ENCODE data around the gene LRRFIP1. TPM values are rescaled to one million over a fixed set of nuclear protein-coding genes. Genes with fewer than 3 reads are reported as not detected.

Gene LRRFIP1
- total RNA-seq, 1 donor from 2014 or later, result 40.7 TPM

GRCh38 chr2:237671466-237672138, 44.2 kb downstream of the LRRFIP1 start:
- Histone ChIP-seq H3K27me3 (no peaks in the 10 kb centered on the region), H3K4me1 (peaks cover 19% of the 10 kb centered on the region), H2AFZ (replicated peaks) (no peak overlapping the region), H3F3A (ENCODE audit: low read depth) (peaks cover 6% of the 10 kb centered on the region), H3K27ac (no peak overlapping the region), H3K4me2 (no peak overlapping the region), H3K9me3 (ENCODE audit: low read depth) (no peaks in the 10 kb centered on the region), H3K4me3 (no peak overlapping the region), H3K9ac (no peak overlapping the region), H4K20me1 (ENCODE audit: low read depth) (peaks cover 7% of the 10 kb centered on the region), H3K79me2 (ENCODE audit: low read depth) (no peaks in the 10 kb centered on the region), H3K36me3 (no peaks in the 10 kb centered on the region)
- Mint-ChIP-seq H3K4me3 (no peak overlapping the region), H3K9me3 (no peaks in the 10 kb centered on the region), H3K4me1 (peaks cover 78% of the 10 kb centered on the region), H3K27ac (peak overlapping the region; percentile 92), H3K27me3 (ENCODE audit: insufficient read depth, low read depth) (peaks cover 8% of the 10 kb centered on the region), H3K36me3 (peaks cover 3% of the 10 kb centered on the region)
- no peak for DNase-seq (ENCODE audit: low spot score)
- no peak for TF ChIP-seq EZH2 (IDR thresholded peaks at IDR 0.05)
- no peak for TF ChIP-seq CTCF (IDR thresholded peaks at IDR 0.05)
- no peak for TF ChIP-seq EZH2phosphoT487 (IDR thresholded peaks at IDR 0.05)

- Mint-ChIP-seq H3K4me1 (peaks cover 73% of the 10 kb centered on the region), H3K36me3 (peaks cover 3% of the 10 kb centered on the region), H3K9me3 (no peaks in the 10 kb centered on the region), H3K27ac (peak overlapping the region; percentile 48), H3K4me3 (no peak overlapping the region), H3K27me3 (ENCODE audit: insufficient read depth, low read depth) (peaks cover 7% of the 10 kb centered on the region)
- Histone ChIP-seq H2AFZ (replicated peaks) (no peak overlapping the region), H4K20me1 (ENCODE audit: low read depth) (peaks cover 7% of the 10 kb centered on the region), H3K27me3 (no peaks in the 10 kb centered on the region), H3K9ac (no peak overlapping the region), H3K27ac (no peak overlapping the region), H3F3A (ENCODE audit: low read depth) (peaks cover 6% of the 10 kb centered on the region), H3K4me1 (peaks cover 19% of the 10 kb centered on the region), H3K9me3 (ENCODE audit: low read depth) (no peaks in the 10 kb centered on the region), H3K4me2 (no peak overlapping the region), H3K4me3 (no peak overlapping the region), H3K79me2 (ENCODE audit: low read depth) (no peaks in the 10 kb centered on the region), H3K36me3 (no peaks in the 10 kb centered on the region)
- DNase-seq (ENCODE audit: low spot score), result no peak
- TF ChIP-seq EZH2phosphoT487 (IDR thresholded peaks at IDR 0.05) (no peak), EZH2 (IDR thresholded peaks at IDR 0.05) (no peak), CTCF (IDR thresholded peaks at IDR 0.05) (no peak)
Observed at GRCh38 chr2:237672731-237673129, 45.3 kb downstream of the LRRFIP1 start.

GRCh38 chr2:237673130-237674001, 46.0 kb downstream of the LRRFIP1 start:
- Mint-ChIP-seq H3K27ac (peak overlapping the region; percentile 48), H3K9me3 (no peaks in the 10 kb centered on the region), H3K27me3 (ENCODE audit: insufficient read depth, low read depth) (peaks cover 6% of the 10 kb centered on the region), H3K4me1 (peaks cover 67% of the 10 kb centered on the region), H3K36me3 (peaks cover 3% of the 10 kb centered on the region), H3K4me3 (peak overlapping the region; percentile 75)
- peaks cover 2% of the 10 kb centered on the region for H4K20me1 ChIP-seq (ENCODE audit: low read depth)
- peak; percentile 84 for DNase-seq (ENCODE audit: low spot score)
- no peak overlapping the region for H3K27ac ChIP-seq
- TF ChIP-seq EZH2phosphoT487 (IDR thresholded peaks at IDR 0.05) (no peak), CTCF (IDR thresholded peaks at IDR 0.05) (peak; percentile 77)
- H3K4me2 ChIP-seq, result peak overlapping the region; percentile 78
- H3K9me3 ChIP-seq (ENCODE audit: low read depth), result no peaks in the 10 kb centered on the region
- no peaks in the 10 kb centered on the region for H3K27me3 ChIP-seq
- H3K4me3 ChIP-seq, result peak overlapping the region; percentile 38
- no peak overlapping the region for H2AFZ ChIP-seq (replicated peaks)
- no peak overlapping the region for H3K9ac ChIP-seq
- H3K79me2 ChIP-seq (ENCODE audit: low read depth), result no peaks in the 10 kb centered on the region
- peaks cover 19% of the 10 kb centered on the region for H3K4me1 ChIP-seq
- H3K36me3 ChIP-seq, result no peaks in the 10 kb centered on the region
- peaks cover 6% of the 10 kb centered on the region for H3F3A ChIP-seq (ENCODE audit: low read depth)

All from neural progenitor cell (in vitro differentiated cells).